H1 (cell line): Measurements from ENCODE around the gene IL6ST. TPM values are rescaled to one million over a fixed set of nuclear protein-coding genes. Genes with fewer than 3 reads are reported as not detected.

ENCODE experiments used
- CTCF ChIA-PET: fragments of 300-600 bp; sonication (Branson Sonifier 250); formaldehyde crosslinking; loops from one replicate; lab custom pipeline; 2021; ENCODE audit not compliant: partially characterized antibody; lab: Charles Lee
- POLR2A ChIA-PET: fragments of 300-600 bp; sonication (Branson Sonifier 250); formaldehyde crosslinking; loops from one replicate; lab custom pipeline; 2021; ENCODE audit warnings: inconsistent platforms; ENCODE audit not compliant: partially characterized antibody; lab: Charles Lee
- DNase-seq, 2 experiments: peaks; one replicate each; pipeline versions ENCODE4 v3.0.0 to v3.0.0-alpha.2; 2010 to 2022; ENCODE audit warnings: low spot score in 2 of 2, low read depth in 1 of 2, mixed read lengths in 1 of 2
- FAIRE-seq: peaks from 2 replicates; lab custom pipeline; 2011; peaks lifted over from hg19 to GRCh38; lab: Jason Lieb, UNC
- H2AFZ ChIP-seq: 2 replicates; pipeline ENCODE4 v1.8.1; 2012; ENCODE audit warnings: low read length, inconsistent platforms
- H2AK5ac ChIP-seq: 2 replicates; pipeline ENCODE4 v1.6.1; 2013; ENCODE audit warnings: low read depth, low read length
- H2BK120ac ChIP-seq: replicated peaks from 2 replicates; pipeline ENCODE3; 2013; ENCODE audit warnings: low read depth, low read length, inconsistent platforms
- H2BK12ac ChIP-seq: 2 replicates; pipeline ENCODE4 v1.6.1; 2013; ENCODE audit warnings: low read depth, low read length
- H2BK15ac ChIP-seq: 2 replicates; pipeline ENCODE4 v1.6.1; 2013; ENCODE audit warnings: low read length
- H2BK20ac ChIP-seq: 2 replicates; pipeline ENCODE4 v1.6.1; 2013; ENCODE audit warnings: low read length
- H2BK5ac ChIP-seq: 2 replicates; pipeline ENCODE4 v1.6.1; 2013; ENCODE audit warnings: low read depth, low read length
- H3K14ac ChIP-seq: 2 replicates; pipeline ENCODE4 v1.6.1; 2013; ENCODE audit warnings: inconsistent platforms; ENCODE audit not compliant: insufficient read length
- H3K18ac ChIP-seq: 2 replicates; pipeline ENCODE4 v1.6.1; 2013; ENCODE audit warnings: low read length; ENCODE audit errors: extremely low read depth
- H3K23ac ChIP-seq: 2 replicates; pipeline ENCODE4 v1.6.1; 2013; ENCODE audit warnings: inconsistent platforms; ENCODE audit not compliant: insufficient read length
- H3K23me2 ChIP-seq: 2 replicates; pipeline ENCODE4 v1.6.1; 2013; ENCODE audit warnings: low read depth, low read length
- H3K27ac ChIP-seq: 2 replicates; pipeline ENCODE4 v1.6.1; 2011; ENCODE audit warnings: low read depth, low read length, inconsistent platforms
- H3K27me3 ChIP-seq, 4 experiments: replicated peaks in 1 of 4; 1 replicate in 1 of 4; 2 replicates in 3 of 4; pipeline versions ENCODE4 v1.6.1 to v1.8.1; 2011 to 2013; ENCODE audit warnings: low read length in 3 of 4, mild to moderate bottlenecking in 3 of 4, inconsistent platforms in 2 of 4, mixed read lengths in 2 of 4, moderate library complexity in 1 of 4; ENCODE audit not compliant: control insufficient read depth in 3 of 4, insufficient read depth in 3 of 4; ENCODE audit errors: extremely low read depth in 1 of 4
- H3K36me3 ChIP-seq, 4 experiments: 2 replicates each; pipeline versions ENCODE4 v1.6.1 to v1.8.1; 2011 to 2013; ENCODE audit warnings: mild to moderate bottlenecking in 4 of 4, low read length in 3 of 4, moderate library complexity in 2 of 4, control low read depth in 1 of 4, inconsistent platforms in 1 of 4; ENCODE audit not compliant: insufficient read depth in 4 of 4, control insufficient read depth in 2 of 4
- H3K4ac ChIP-seq: replicated peaks from 2 replicates; pipeline ENCODE3; 2013; ENCODE audit warnings: low read length, low read depth, mixed read lengths, inconsistent platforms; ENCODE audit not compliant: insufficient read length
- H3K4me1 ChIP-seq, 4 experiments: replicated peaks in 1 of 4; 1 replicate in 1 of 4; 2 replicates in 3 of 4; pipeline versions ENCODE4 v1.6.1 to v1.8.1; 2011 to 2013; ENCODE audit warnings: low read length in 3 of 4, inconsistent platforms in 2 of 4, mixed read lengths in 1 of 4; ENCODE audit not compliant: insufficient read depth in 4 of 4, control insufficient read depth in 3 of 4
- H3K4me2 ChIP-seq, 2 experiments: 2 replicates each; pipeline versions ENCODE4 v1.6.1 to v1.8.1; 2011 to 2013; ENCODE audit warnings: low read depth in 2 of 2, low read length in 2 of 2, control low read depth in 1 of 2, inconsistent platforms in 1 of 2, mild to moderate bottlenecking in 1 of 2; ENCODE audit not compliant: insufficient read depth in 1 of 2
- H3K4me3 ChIP-seq, 4 experiments: fragments of 200-600, 300-600 bp in 1 of 4; sonication (generic), shearing (Covaris generic), sonication (Bioruptor Twin) in 1 of 4; 2 replicates each; pipeline versions ENCODE4 v1.5.1 to v1.8.1; 2011 to 2016; ENCODE audit warnings: low read length in 4 of 4, low read depth in 3 of 4, control low read depth in 2 of 4, inconsistent platforms in 2 of 4, mild to moderate bottlenecking in 2 of 4, mixed read lengths in 1 of 4, moderate library complexity in 1 of 4; ENCODE audit not compliant: insufficient read depth in 2 of 4; ENCODE audit errors: extremely low read depth in 1 of 4
- H3K56ac ChIP-seq: replicated peaks from 2 replicates; pipeline ENCODE3; 2013; ENCODE audit warnings: low read depth, mild to moderate bottlenecking, mixed read lengths, low read length, inconsistent platforms; ENCODE audit not compliant: insufficient read length
- H3K79me1 ChIP-seq: 2 replicates; pipeline ENCODE4 v1.6.1; 2013; ENCODE audit warnings: low read depth, low read length, control low read depth
- H3K79me2 ChIP-seq, 2 experiments: 2 replicates each; pipeline versions ENCODE4 v1.6.1 to v1.8.1; 2012 to 2013; ENCODE audit warnings: low read length in 2 of 2, mild to moderate bottlenecking in 2 of 2, inconsistent platforms in 1 of 2; ENCODE audit not compliant: insufficient read depth in 2 of 2, control insufficient read depth in 1 of 2
- H3K9ac ChIP-seq, 4 experiments: replicated peaks in 1 of 4; 1 replicate in 1 of 4; 2 replicates in 3 of 4; pipeline versions ENCODE4 v1.6.1 to v1.8.1; 2011 to 2013; ENCODE audit warnings: low read depth in 3 of 4, low read length in 3 of 4, control low read depth in 2 of 4, mild to moderate bottlenecking in 2 of 4, moderate library complexity in 2 of 4, inconsistent platforms in 1 of 4; ENCODE audit errors: extremely low read depth in 1 of 4
- H3K9me3 ChIP-seq, 2 experiments: 2 replicates each; pipeline versions ENCODE4 v1.6.1 to v1.8.1; 2012 to 2013; ENCODE audit warnings: mild to moderate bottlenecking in 2 of 2, moderate library complexity in 2 of 2, control low read depth in 1 of 2, inconsistent platforms in 1 of 2, low read depth in 1 of 2, low read length in 1 of 2, mixed read lengths in 1 of 2; ENCODE audit not compliant: insufficient read depth in 2 of 2
- H4K20me1 ChIP-seq, 2 experiments: replicated peaks in 1 of 2; 2 replicates each; pipeline versions ENCODE3 to v1.8.1; 2011 to 2013; ENCODE audit warnings: inconsistent platforms in 2 of 2, low read length in 2 of 2, mild to moderate bottlenecking in 1 of 2; ENCODE audit not compliant: insufficient read depth in 2 of 2, control insufficient read depth in 1 of 2
- H4K5ac ChIP-seq: 2 replicates; pipeline ENCODE4 v1.6.1; 2013; ENCODE audit warnings: low read length, low read depth, mixed read lengths, inconsistent platforms; ENCODE audit not compliant: insufficient read length
- H4K8ac ChIP-seq: 2 replicates; pipeline ENCODE4 v1.8.0; 2013; ENCODE audit warnings: mild to moderate bottlenecking, moderate library complexity, low read length, inconsistent platforms; ENCODE audit not compliant: insufficient read depth; ENCODE audit errors: extremely low read depth
- H4K91ac ChIP-seq: replicated peaks from 2 replicates; pipeline ENCODE3; 2013; ENCODE audit warnings: low read length, mixed read lengths, inconsistent platforms; ENCODE audit not compliant: insufficient read length
- EGR1 ChIP-seq: IDR thresholded peaks from 2 replicates; pipeline ENCODE4 v1.6.1; 2011; ENCODE audit warnings: low read depth, low read length, borderline replicate concordance
- SAP30 ChIP-seq: fragments of 300-600 bp; sonication (generic); IDR thresholded peaks from 2 replicates; pipeline ENCODE4 v1.7.1; 2012; ENCODE audit warnings: low read length, moderate library complexity, mild to moderate bottlenecking, inconsistent platforms; ENCODE audit not compliant: insufficient read depth, insufficient replicate concordance
- SUZ12 ChIP-seq: fragments of 200-600 bp; sonication (generic); IDR thresholded peaks from 2 replicates; pipeline ENCODE4 v1.6.1; 2012; ENCODE audit warnings: mild to moderate bottlenecking, inconsistent platforms, low read length, moderate library complexity, mixed read lengths
- YY1 ChIP-seq: IDR thresholded peaks from 2 replicates; pipeline ENCODE4 v1.6.1; 2011; ENCODE audit warnings: low read depth, mild to moderate bottlenecking, low read length
- polyA plus RNA-seq, 7 experiments: library from polyadenylated mRNA; depleted of rRNA in 3 of 7; stranded (reverse) in 5 of 7; unstranded in 2 of 7; fragments of >200 nt in 5 of 7; fragments of 200-250 nt in 2 of 7; gene quantifications; 1 replicate in 5 of 7; 2 replicates in 1 of 7; 4 replicates in 1 of 7; pipeline versions ENCODE4 v1.2.1 to v1.2.3, GENCODE V29; 2011 to 2013; ENCODE audit warnings: missing spikeins in 2 of 7, mixed read lengths in 2 of 7
- total RNA-seq: library from RNA; stranded (reverse); fragmentation: NEBNext Ultra II Directional; extraction: Animal tissue kit (Norgen Biotek cat#: 25700); gene quantifications from 2 replicates; pipeline ENCODE4 v1.2.1, GENCODE V29; 2021
- TF ChIP-seq, protein P1 (sequence below), 3 experiments: IDR thresholded peaks; 1 replicate in 2 of 3; 2 replicates in 1 of 3; pipeline versions ENCODE4 v1.5.1 to v1.6.1; 2011; ENCODE audit warnings: low read length in 3 of 3, mild to moderate bottlenecking in 3 of 3, inconsistent platforms in 2 of 3, low read depth in 1 of 3, moderate library complexity in 1 of 3; ENCODE audit not compliant: insufficient read depth in 1 of 3; ENCODE audit errors: control extremely low read depth in 1 of 3

IL6ST gene
- total and polyA plus RNA-seq, 2 of the 8 experiments (the other 6 are each of a cell fraction or from before 2014, with no cell fraction given), result 1.4 to 11.1 TPM

DNA sequence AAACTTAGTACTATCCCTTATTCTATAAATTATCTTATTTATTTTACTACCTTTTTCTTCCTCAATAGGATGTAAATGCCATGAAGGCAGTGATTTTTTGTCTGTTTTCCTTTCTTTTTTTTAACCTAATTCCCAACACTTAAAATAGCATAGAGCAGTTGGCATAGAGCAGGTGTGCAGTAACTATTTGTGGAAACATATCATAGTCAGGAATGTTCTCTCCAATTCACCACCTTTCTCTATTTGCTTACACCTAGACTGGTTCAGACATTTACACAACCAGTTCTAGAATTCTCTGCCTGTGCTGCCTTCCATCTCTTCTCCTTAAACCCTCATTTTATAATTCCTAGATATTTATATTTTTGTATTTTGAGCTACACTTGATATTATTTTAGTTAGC, 94.0 kb downstream of the IL6ST start:
- Histone ChIP-seq H3K4me1 (no peaks in the 10 kb centered on the region), H3K4me3 (no peak overlapping the region), H2AK5ac (no peak overlapping the region), H3K23me2 (no peaks in the 10 kb centered on the region), H3K4ac (no peak overlapping the region), H3K36me3 (no peaks in the 10 kb centered on the region), H3K18ac (no peak overlapping the region), H3K27ac (no peak overlapping the region), H3K27me3 (no peaks in the 10 kb centered on the region), H3K14ac (no peak overlapping the region), H3K56ac (no peak overlapping the region), H3K79me2 (no peaks in the 10 kb centered on the region), H4K91ac (no peak overlapping the region), H2BK5ac (no peak overlapping the region), H4K20me1 (no peaks in the 10 kb centered on the region), H2AFZ (no peak overlapping the region), H3K23ac (no peak overlapping the region), H2BK20ac (no peak overlapping the region), H2BK12ac (no peak overlapping the region), H4K5ac (no peak overlapping the region), H3K9ac (no peak overlapping the region), H2BK15ac (no peak overlapping the region), H3K79me1 (no peaks in the 10 kb centered on the region), H3K4me2 (no peak overlapping the region), H3K9me3 (no peaks in the 10 kb centered on the region), H2BK120ac (no peak overlapping the region), H4K8ac (no peak overlapping the region)
- ChIA-PET POLR2A (no interaction called here), CTCF (interaction anchor here (1.7 kb wide), 1 partner anchor 12 kb away, joined by 4 read pairs; no protein-coding TSS in a partner anchor)
- FAIRE-seq, result no peak
- DNase-seq, result no peak
- TF ChIP-seq SUZ12 (no peak), YY1 (no peak), EGR1 (no peak), SAP30 (no peak)
- TF ChIP-seq, protein P1, sequence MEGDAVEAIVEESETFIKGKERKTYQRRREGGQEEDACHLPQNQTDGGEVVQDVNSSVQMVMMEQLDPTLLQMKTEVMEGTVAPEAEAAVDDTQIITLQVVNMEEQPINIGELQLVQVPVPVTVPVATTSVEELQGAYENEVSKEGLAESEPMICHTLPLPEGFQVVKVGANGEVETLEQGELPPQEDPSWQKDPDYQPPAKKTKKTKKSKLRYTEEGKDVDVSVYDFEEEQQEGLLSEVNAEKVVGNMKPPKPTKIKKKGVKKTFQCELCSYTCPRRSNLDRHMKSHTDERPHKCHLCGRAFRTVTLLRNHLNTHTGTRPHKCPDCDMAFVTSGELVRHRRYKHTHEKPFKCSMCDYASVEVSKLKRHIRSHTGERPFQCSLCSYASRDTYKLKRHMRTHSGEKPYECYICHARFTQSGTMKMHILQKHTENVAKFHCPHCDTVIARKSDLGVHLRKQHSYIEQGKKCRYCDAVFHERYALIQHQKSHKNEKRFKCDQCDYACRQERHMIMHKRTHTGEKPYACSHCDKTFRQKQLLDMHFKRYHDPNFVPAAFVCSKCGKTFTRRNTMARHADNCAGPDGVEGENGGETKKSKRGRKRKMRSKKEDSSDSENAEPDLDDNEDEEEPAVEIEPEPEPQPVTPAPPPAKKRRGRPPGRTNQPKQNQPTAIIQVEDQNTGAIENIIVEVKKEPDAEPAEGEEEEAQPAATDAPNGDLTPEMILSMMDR (IDR thresholded peaks at IDR 0.05; ENCODE audit: control extremely low read depth in 1 of 3, insufficient read depth in 1 of 3, low read depth in 1 of 3, low read length in 3 of 3), result no peak
